H1 (cell line): ENCODE data around the gene LRRC27. TPM values are rescaled to one million over a fixed set of nuclear protein-coding genes. Genes with fewer than 3 reads are reported as not detected.
A peak's percentile ranks its signal among the peaks of the same experiment; 100 is the strongest.

Experiments
- CHD7 ChIP-seq: fragments of 300-600 bp; sonication (generic); IDR thresholded peaks from 2 replicates; pipeline ENCODE4 v1.7.1; 2012; ENCODE audit warnings: low read length, moderate library complexity, mild to moderate bottlenecking, inconsistent platforms; ENCODE audit not compliant: insufficient replicate concordance
- CREB1 ChIP-seq: IDR thresholded peaks from 2 replicates; pipeline ENCODE4 v1.6.1; 2012; ENCODE audit warnings: inconsistent platforms
- GABPA ChIP-seq: IDR thresholded peaks from 2 replicates; pipeline ENCODE4 v1.6.1; 2011; ENCODE audit warnings: mild to moderate bottlenecking, low read length, moderate library complexity, borderline replicate concordance; ENCODE audit not compliant: insufficient read depth
- MAX ChIP-seq: IDR thresholded peaks from 2 replicates; pipeline ENCODE4 v1.6.1; 2012; ENCODE audit warnings: inconsistent platforms
- POLR2AphosphoS5 ChIP-seq: IDR thresholded peaks from 2 replicates; pipeline ENCODE4 v1.6.1; 2011; ENCODE audit warnings: low read depth, low read length
- RAD21 ChIP-seq, 2 experiments: IDR thresholded peaks in 1 of 2; conservative IDR thresholded peaks in 1 of 2; 2 replicates each; pipeline ENCODE4 v1.6.1; 2011; ENCODE audit warnings: low read depth in 2 of 2, low read length in 2 of 2, improper control_type of control experiment in 1 of 2, inconsistent platforms in 1 of 2, mild to moderate bottlenecking in 1 of 2, moderate library complexity in 1 of 2
- polyA plus RNA-seq, 7 experiments: library from polyadenylated mRNA; depleted of rRNA in 3 of 7; stranded (reverse) in 5 of 7; unstranded in 2 of 7; fragments of >200 nt in 5 of 7; fragments of 200-250 nt in 2 of 7; gene quantifications; 1 replicate in 5 of 7; 2 replicates in 1 of 7; 4 replicates in 1 of 7; pipeline versions ENCODE4 v1.2.1 to v1.2.3, GENCODE V29; 2011 to 2013; ENCODE audit warnings: missing spikeins in 2 of 7, mixed read lengths in 2 of 7
- total RNA-seq: library from RNA; stranded (reverse); fragmentation: NEBNext Ultra II Directional; extraction: Animal tissue kit (Norgen Biotek cat#: 25700); gene quantifications from 2 replicates; pipeline ENCODE4 v1.2.1, GENCODE V29; 2021

LRRC27 gene
- total and polyA plus RNA-seq, 2 of the 8 experiments (the other 6 are each of a cell fraction or from before 2014, with no cell fraction given), result 1.2 to 3.8 TPM

- TF ChIP-seq CHD7, result no peak
- peak; percentile 80; the same call in 1 of the 2 replicates for TF ChIP-seq GABPA
- TF ChIP-seq RAD21 (IDR thresholded peaks at IDR 0.05 in 1 of 2, conservative IDR thresholded peaks at IDR 0.05 in 1 of 2; ENCODE audit: low read depth in 2 of 2, low read length in 2 of 2), result peak; percentile 63 to 72
- peak; percentile 73 for TF ChIP-seq MAX
- TF ChIP-seq POLR2AphosphoS5, result no peak
- TF ChIP-seq CREB1, result peak; percentile 65
Measured at GRCh38 chr10:132360766-132361447, 28.9 kb downstream of the LRRC27 start (continued).
